OCI-LY7 (cell line): ENCODE results near the gene KRT35.

Source experiments
- CTCF ChIP-seq: fragments of 200-600 bp; sonication (generic); conservative IDR thresholded peaks from 2 replicates; pipeline ENCODE4 v1.5.1; 2014; ENCODE audit warnings: mild to moderate bottlenecking, antibody characterized with exemption, low read length, moderate library complexity, mixed read lengths
- EZH2phosphoT487 ChIP-seq: fragments of 200-600 bp; sonication (generic); IDR thresholded peaks from 2 replicates; pipeline ENCODE4 v1.6.1; 2018; ENCODE audit warnings: low read depth, borderline replicate concordance, mild to moderate bottlenecking, mixed run types, antibody characterized with exemption, low read length, moderate library complexity, mixed read lengths

- no peak for TF ChIP-seq CTCF
- TF ChIP-seq EZH2phosphoT487 = no peak
Measured at GRCh38 chr17:41463746-41464145, 17.2 kb downstream of the KRT35 start.
